Liver (tissue), 9 donors: Measurements from ENCODE around the gene TM4SF5. TPM values are rescaled to one million over a fixed set of nuclear protein-coding genes. Genes with fewer than 3 reads are reported as not detected.

ENCODE experiments used
- DNase-seq: peaks from one replicate; pipeline ENCODE4 v3.0.0-alpha.2; 2017; ENCODE audit warnings: low spot score
- H3K27ac ChIP-seq, 2 donors: one replicate each; pipeline ENCODE4 v1.7.0; 2013; ENCODE audit warnings: inconsistent platforms in 2 of 2, low read length in 2 of 2, control low read depth in 1 of 2, low read depth in 1 of 2, mild to moderate bottlenecking in 1 of 2
- H3K27me3 ChIP-seq, 4 donors: one replicate each; pipeline versions ENCODE4 v1.6.1 to v1.7.0; 2013; ENCODE audit warnings: low read length in 3 of 4, inconsistent platforms in 1 of 4, mild to moderate bottlenecking in 1 of 4, moderate library complexity in 1 of 4; ENCODE audit not compliant: control insufficient read depth in 4 of 4, insufficient read depth in 4 of 4
- H3K36me3 ChIP-seq, 4 donors: one replicate each; pipeline versions ENCODE4 v1.6.1 to v1.7.0; 2013; ENCODE audit warnings: low read length in 3 of 4, mild to moderate bottlenecking in 3 of 4, low read depth in 1 of 4, moderate library complexity in 1 of 4; ENCODE audit not compliant: control insufficient read depth in 4 of 4, insufficient read depth in 3 of 4
- H3K4me1 ChIP-seq, 4 donors: one replicate each; pipeline versions ENCODE4 v1.6.1 to v1.7.0; 2013; ENCODE audit warnings: low read length in 3 of 4, mild to moderate bottlenecking in 3 of 4, moderate library complexity in 1 of 4; ENCODE audit not compliant: control insufficient read depth in 4 of 4, insufficient read depth in 4 of 4
- H3K4me3 ChIP-seq, 3 donors: one replicate each; pipeline versions ENCODE4 v1.6.1 to v1.7.0; 2013; ENCODE audit warnings: low read length in 3 of 3, control low read depth in 1 of 3, low read depth in 1 of 3, mild to moderate bottlenecking in 1 of 3
- H3K9ac ChIP-seq, 2 donors: one replicate each; pipeline ENCODE4 v1.7.0; 2013; ENCODE audit warnings: low read length in 2 of 2, mild to moderate bottlenecking in 2 of 2, moderate library complexity in 2 of 2, control low read depth in 1 of 2, low read depth in 1 of 2
- H3K9me3 ChIP-seq, 4 donors: one replicate each; pipeline versions ENCODE4 v1.6.1 to v1.7.0; 2013; ENCODE audit warnings: low read length in 3 of 4; ENCODE audit not compliant: control insufficient read depth in 4 of 4
- ATF3 ChIP-seq: IDR thresholded peaks from 2 replicates; pipeline ENCODE4 v1.6.1; 2016; ENCODE audit warnings: antibody characterized with exemption
- CTCF ChIP-seq: fragments of 150-350 bp; IDR thresholded peaks from 2 replicates; pipeline ENCODE4 v1.5.1; 2017; ENCODE audit warnings: improper control_type of control experiment, low read depth, low read length; ENCODE audit not compliant: missing input control
- EGR1 ChIP-seq, 2 donors: IDR thresholded peaks; 2 replicates each; pipeline ENCODE4 v1.6.1; 2016 to 2018; ENCODE audit warnings: antibody characterized with exemption in 2 of 2, low read depth in 2 of 2
- FOXA1 ChIP-seq: IDR thresholded peaks from 2 replicates; pipeline ENCODE4 v1.6.1; 2016; ENCODE audit warnings: antibody characterized with exemption
- FOXA2 ChIP-seq: IDR thresholded peaks from 2 replicates; pipeline ENCODE4 v1.6.1; 2016; ENCODE audit warnings: antibody characterized with exemption
- GABPA ChIP-seq, 2 donors: IDR thresholded peaks in 1 of 2; conservative IDR thresholded peaks in 1 of 2; 2 replicates each; pipeline ENCODE4 v1.6.1; 2016; ENCODE audit warnings: antibody characterized with exemption in 2 of 2, mild to moderate bottlenecking in 1 of 2, moderate library complexity in 1 of 2
- HNF4A ChIP-seq, 2 donors: conservative IDR thresholded peaks; 2 replicates each; pipeline ENCODE4 v1.6.1; 2016; ENCODE audit warnings: antibody characterized with exemption in 2 of 2, mild to moderate bottlenecking in 2 of 2
- HNF4G ChIP-seq: IDR thresholded peaks from 2 replicates; pipeline ENCODE4 v1.6.1; 2016; ENCODE audit warnings: antibody characterized with exemption
- JUND ChIP-seq, 2 donors: IDR thresholded peaks; 2 replicates each; pipeline ENCODE4 v1.6.1; 2016; ENCODE audit warnings: antibody characterized with exemption in 2 of 2
- NR2F2 ChIP-seq: IDR thresholded peaks from 2 replicates; pipeline ENCODE4 v1.6.1; 2016; ENCODE audit warnings: antibody characterized with exemption
- RAD21 ChIP-seq, 2 donors: IDR thresholded peaks; 2 replicates each; pipeline ENCODE4 v1.6.1; 2016; ENCODE audit warnings: antibody characterized with exemption in 2 of 2, mild to moderate bottlenecking in 2 of 2
- RXRA ChIP-seq, 2 donors: IDR thresholded peaks; 2 replicates each; pipeline ENCODE4 v1.6.1; 2017 to 2018; ENCODE audit warnings: antibody characterized with exemption in 2 of 2, mild to moderate bottlenecking in 1 of 2
- SP1 ChIP-seq: IDR thresholded peaks from 2 replicates; pipeline ENCODE4 v1.6.1; 2018; ENCODE audit warnings: antibody characterized with exemption, mild to moderate bottlenecking
- TAF1 ChIP-seq: conservative IDR thresholded peaks from 2 replicates; pipeline ENCODE4 v1.6.1; 2016; ENCODE audit warnings: antibody characterized with exemption, mild to moderate bottlenecking
- YY1 ChIP-seq: IDR thresholded peaks from 2 replicates; pipeline ENCODE4 v1.6.1; 2016; ENCODE audit warnings: antibody characterized with exemption, mild to moderate bottlenecking
- ZBTB33 ChIP-seq: IDR thresholded peaks from 2 replicates; pipeline ENCODE4 v1.6.1; 2016; ENCODE audit warnings: antibody characterized with exemption
- WGBS: extraction: QIAGEN DNeasy Blood & Tissue Kit; methylation state at CpG from one replicate; pipeline ENCODE4 v1.1.7; 2013; 5-methylcytosine and 5-hydroxymethylcytosine counted together
- polyA plus RNA-seq, 2 donors: library from polyadenylated mRNA; stranded (reverse) in 1 of 2; unstranded in 1 of 2; fragments of 200-250 nt in 1 of 2; fragments of >200 nt in 1 of 2; fragmentation: Nextera tagmentation in 1 of 2; extraction: Ambion mirVana in 1 of 2; gene quantifications; one replicate each; pipeline versions ENCODE4 v1.2.1 to v1.2.3, GENCODE V29; 2013 to 2015
- total RNA-seq, 2 donors: library from RNA; depleted of rRNA; stranded (reverse); fragments of >200 nt; gene quantifications; one replicate each; pipeline ENCODE4 v1.2.3, GENCODE V29; 2014
- TF ChIP-seq, protein P1 (sequence below): IDR thresholded peaks from 2 replicates; pipeline ENCODE4 v1.6.1; 2016; ENCODE audit warnings: antibody characterized with exemption
- TF ChIP-seq, protein P2 (sequence below): IDR thresholded peaks from 2 replicates; pipeline ENCODE4 v1.6.1; 2016; ENCODE audit warnings: antibody characterized with exemption, mild to moderate bottlenecking
- donor health status: healthy.
- donor health status: healthy.
- donor health status: healthy.
- donor health status: healthy.
- donor health status: healthy.

Gene TM4SF5
- total and polyA plus RNA-seq, 4 donors = 20.1 to 309 (median 115) TPM

DNA sequence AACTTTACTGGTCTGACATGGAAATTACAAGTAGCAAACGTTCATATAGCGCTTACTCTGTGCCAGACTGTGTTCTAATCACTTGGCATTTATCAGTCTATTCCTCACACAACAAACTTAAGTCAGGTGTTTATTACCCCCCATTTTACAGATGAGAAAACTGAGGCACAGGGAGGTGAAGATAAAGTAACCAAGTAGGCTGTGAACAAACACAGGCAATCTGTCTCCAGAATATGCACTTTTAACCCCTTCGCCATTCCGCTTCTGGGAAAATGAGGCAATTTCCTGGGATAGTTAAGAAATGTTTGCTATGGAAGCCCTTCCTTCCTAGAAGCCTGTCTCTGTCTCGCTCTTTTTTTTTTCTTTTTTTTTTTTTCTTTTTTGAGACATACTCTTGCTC is 19.8 kb upstream of the TM4SF5 start:
- no peaks in the 10 kb centered on the region for H3K4me1 ChIP-seq
- TF ChIP-seq NR2F2 (peak; percentile 19), RXRA (IDR thresholded peaks at IDR 0.05) (peak; percentile 33 to 57), ATF3 (no peak), CTCF (no peak), GABPA (IDR thresholded peaks at IDR 0.05 in 1 of 2, conservative IDR thresholded peaks at IDR 0.05 in 1 of 2) (no peak), JUND (IDR thresholded peaks at IDR 0.05) (no peak), HNF4A (conservative IDR thresholded peaks at IDR 0.05) (peak in 1 of 2 donors; percentile 4), RAD21 (IDR thresholded peaks at IDR 0.05) (peak in 1 of 2 donors; percentile 15), TAF1 (no peak), HNF4G (no peak), FOXA2 (no peak), SP1 (no peak), YY1 (no peak), ZBTB33 (no peak), EGR1 (IDR thresholded peaks at IDR 0.05; ENCODE audit: low read depth in 2 of 2) (no peak), FOXA1 (no peak)
- TF ChIP-seq, protein P1, sequence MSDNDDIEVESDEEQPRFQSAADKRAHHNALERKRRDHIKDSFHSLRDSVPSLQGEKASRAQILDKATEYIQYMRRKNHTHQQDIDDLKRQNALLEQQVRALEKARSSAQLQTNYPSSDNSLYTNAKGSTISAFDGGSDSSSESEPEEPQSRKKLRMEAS = peak; percentile 39
- TF ChIP-seq, protein P2, sequence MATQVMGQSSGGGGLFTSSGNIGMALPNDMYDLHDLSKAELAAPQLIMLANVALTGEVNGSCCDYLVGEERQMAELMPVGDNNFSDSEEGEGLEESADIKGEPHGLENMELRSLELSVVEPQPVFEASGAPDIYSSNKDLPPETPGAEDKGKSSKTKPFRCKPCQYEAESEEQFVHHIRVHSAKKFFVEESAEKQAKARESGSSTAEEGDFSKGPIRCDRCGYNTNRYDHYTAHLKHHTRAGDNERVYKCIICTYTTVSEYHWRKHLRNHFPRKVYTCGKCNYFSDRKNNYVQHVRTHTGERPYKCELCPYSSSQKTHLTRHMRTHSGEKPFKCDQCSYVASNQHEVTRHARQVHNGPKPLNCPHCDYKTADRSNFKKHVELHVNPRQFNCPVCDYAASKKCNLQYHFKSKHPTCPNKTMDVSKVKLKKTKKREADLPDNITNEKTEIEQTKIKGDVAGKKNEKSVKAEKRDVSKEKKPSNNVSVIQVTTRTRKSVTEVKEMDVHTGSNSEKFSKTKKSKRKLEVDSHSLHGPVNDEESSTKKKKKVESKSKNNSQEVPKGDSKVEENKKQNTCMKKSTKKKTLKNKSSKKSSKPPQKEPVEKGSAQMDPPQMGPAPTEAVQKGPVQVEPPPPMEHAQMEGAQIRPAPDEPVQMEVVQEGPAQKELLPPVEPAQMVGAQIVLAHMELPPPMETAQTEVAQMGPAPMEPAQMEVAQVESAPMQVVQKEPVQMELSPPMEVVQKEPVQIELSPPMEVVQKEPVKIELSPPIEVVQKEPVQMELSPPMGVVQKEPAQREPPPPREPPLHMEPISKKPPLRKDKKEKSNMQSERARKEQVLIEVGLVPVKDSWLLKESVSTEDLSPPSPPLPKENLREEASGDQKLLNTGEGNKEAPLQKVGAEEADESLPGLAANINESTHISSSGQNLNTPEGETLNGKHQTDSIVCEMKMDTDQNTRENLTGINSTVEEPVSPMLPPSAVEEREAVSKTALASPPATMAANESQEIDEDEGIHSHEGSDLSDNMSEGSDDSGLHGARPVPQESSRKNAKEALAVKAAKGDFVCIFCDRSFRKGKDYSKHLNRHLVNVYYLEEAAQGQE = no peak
- H3K9me3 ChIP-seq = no peaks in the 10 kb centered on the region
- WGBS = 46% methylated on average over 5 of the region's 5 CpGs
- no peak overlapping the region for H3K27ac ChIP-seq
- DNase-seq = no peak
- H3K27me3 ChIP-seq = no peaks in the 10 kb centered on the region
- H3K4me3 ChIP-seq = no peak overlapping the region
- H3K9ac ChIP-seq = no peak overlapping the region
- no peaks in the 10 kb centered on the region for H3K36me3 ChIP-seq
